ENCODE results near the gene LSS.

LSS gene

DNA sequence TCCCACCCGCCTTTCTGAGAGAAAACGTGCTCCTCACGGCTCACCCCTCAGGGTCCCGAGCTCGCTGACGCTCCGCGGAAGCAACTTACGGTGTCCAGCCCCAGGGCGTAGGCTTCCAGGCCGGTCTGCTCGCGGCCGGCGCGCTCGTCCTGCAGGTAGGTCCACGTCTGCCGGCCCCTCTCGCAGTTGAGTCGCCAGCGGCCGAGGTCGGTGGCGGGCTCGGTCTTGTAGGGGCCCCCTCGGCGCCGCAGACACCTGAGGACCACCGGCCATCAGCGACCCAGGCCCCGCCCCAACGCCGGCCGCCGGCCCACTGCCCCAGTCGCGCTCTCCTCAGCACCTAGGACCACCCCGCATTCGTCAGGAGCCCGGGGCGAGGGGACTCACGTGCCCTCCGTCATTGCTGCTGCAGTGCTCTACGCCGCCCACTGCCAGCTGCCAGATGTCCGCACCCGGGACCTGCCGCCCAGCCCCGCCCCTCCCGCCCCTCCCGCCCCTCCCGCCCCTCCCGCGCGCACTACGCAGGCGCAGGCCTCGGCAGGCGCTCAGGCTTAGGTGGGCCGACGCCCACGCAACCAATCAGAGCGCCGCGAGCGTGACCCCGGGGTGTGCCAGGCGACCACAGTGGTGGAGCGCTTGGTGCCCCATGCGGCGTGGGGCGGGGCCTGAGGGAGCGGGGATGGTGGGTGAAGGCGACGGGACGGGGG is at the start of gene LSS:
Gene LSS, minus strand, starts transcription at position 430 of the 707 bp plus-strand sequence. Its CDS starts 29 bp downstream, at position 401.
- DNase-seq, result peak; percentile 96

DNA sequence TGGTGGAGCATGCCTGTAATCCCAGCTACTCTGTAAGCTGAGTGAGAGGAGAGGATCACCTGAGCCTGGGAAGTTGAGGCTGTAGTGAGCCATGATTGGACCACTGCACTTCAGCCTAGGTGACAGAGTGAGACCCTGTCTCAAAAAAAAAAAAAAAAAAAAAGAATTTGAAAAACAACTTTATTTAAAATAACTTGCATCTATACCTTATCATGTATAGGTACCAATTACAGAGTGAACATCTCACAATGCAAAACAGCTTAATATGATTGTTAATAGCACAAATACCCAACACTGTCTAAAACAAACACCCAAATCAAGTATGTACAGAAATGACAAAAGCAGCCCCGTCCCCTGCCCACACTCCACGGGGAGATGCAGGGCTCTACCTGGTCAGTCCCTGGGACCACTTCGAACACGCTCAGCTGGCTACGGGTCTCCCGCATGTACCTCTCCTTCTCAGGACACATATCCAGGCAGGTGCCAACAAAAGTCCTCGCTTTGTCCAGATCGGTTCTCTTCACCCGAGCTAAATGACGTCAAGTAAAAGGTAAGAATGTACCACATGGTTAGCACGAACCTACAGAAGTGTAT is 46.3 kb upstream of the LSS start:
- no peak for DNase-seq

DNA sequence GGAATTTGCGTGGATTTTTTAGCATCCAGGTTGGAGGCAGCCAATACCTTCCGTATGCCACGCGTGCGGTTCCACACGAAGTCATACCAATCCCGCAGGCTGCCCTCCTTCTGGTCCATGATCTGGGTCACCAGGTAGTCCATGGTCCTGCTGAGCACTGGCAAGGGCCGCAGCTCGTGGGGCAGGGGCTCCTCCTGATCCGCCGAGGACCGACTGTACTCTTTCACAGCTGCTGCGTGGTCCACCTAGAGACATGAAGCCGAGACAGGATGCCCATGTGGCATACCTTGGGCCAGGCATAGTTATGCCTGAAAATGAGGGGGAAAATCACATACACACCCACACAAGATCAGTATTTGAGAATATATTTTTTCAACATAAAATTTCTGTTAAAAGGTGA is 44.8 kb upstream of the LSS start:
- DNase-seq, result no peak

DNA sequence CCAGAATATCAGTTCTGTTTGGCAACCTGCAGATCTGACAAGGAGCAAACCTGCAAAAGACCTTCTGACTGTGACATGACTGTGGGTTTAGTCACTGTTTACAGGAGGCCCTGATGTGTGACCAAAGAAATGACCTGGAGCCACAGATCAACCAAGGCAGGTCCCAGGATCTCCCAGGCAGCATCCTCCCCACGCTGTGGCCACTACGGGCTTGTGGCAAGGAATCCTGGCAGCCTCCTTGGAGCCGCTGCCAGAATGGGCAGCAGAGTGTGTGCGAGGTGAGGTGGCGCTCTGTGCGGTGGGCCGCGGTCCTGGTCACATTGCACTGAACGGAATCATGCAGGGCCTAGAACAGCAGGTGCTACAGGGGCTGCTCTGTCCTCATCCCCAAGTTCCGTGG is 40.9 kb upstream of the LSS start:
- no peak for DNase-seq

DNA sequence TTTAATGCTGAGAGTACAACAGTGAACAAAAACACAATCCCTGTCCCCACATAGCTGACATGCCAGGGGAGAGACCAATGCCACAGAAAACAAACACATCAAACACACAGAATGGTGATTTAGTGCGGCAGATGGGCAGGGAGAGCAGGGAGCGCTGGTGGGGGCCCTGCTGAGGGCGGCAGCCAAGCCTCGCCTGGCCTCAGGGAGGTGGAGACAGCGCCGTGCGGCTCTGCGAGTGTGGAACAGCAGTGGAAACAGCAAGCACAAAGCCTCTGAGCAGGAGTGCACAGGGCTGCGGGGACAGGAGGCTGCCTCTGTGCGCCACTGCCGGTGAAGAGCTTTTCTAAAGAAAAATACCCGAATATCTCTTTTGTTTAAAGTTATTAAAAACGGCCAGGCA is 39.8 kb upstream of the LSS start:
- DNase-seq, result no peak

DNA sequence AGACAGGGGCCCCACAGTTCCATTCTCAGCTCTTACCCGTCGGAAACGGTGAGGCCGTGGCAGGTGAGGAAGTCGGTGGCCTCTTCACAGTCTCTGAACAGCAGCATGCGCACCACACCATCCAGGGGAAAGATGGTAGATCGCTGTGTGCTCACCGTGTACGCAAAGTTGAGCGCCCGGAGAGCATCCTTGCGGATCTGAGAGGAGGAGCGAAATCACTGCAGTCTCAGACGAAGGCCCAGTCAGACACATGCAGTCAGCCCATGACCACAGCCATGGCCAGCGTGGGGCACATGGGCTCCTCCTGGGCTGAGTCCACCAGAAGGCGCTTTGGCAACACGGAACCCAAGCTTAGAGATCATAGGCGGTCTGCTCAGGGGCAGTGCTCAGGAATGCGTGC is 38.4 kb upstream of the LSS start:
- DNase-seq, result no peak

DNA sequence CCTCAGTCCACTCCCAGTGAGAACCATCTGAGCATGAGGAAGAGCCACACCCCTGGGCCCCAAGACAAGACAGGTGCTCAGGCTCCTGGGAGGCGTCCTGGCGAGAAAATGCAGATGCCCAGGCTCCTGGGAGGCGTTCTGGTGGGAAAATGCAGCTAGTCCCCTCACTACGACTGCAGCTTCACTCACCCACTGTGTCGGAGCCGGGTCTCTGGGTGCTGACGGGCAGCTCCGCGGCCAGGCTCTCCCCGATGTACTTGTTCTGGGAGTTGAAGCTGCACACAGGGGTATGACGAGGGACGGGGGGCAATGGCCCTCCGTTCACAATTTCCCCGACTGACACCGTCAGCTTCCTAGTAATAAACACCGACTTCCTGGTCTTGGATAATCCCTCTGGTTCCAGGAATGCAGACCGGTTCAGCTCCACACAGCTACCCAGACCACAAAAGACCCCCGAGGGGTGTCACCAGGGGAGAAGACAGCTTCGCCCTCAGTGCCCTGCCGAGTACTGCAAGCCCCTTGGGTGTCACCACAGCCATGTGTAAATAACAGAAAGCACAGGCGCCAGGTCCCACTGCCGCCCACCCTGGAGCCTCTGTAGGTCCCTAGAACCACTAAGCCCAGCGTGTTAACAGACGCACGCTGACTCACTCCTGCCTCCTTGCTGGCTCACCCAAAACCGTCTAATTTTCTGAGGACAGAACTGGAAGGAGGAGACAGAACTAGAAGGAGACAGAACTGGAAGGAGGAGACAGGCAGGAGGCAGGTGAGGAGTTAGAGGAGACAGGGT is 37.4 kb upstream of the LSS start:
- DNase-seq, result no peak

DNA sequence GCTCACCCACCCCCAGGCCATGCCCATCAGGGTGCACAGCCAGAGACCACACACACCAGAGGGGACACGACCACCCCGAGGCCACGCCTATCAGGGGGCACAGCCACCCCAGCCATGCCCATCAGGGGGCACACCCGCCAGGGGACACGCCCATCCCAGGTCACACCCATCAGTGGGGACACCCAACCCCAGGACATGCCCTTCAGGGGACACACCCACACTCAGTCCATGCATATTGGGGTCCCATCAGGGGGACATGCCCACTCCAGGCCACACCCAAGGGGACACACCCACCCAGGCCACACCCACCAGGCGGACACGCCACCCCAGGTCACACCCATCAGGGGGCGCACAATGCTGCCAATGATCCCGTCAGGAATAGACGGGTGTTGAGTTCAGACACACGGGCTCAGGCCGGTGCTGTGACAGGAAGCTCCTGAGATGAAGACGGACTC is 36.1 kb upstream of the LSS start:
- DNase-seq, result no peak

DNA sequence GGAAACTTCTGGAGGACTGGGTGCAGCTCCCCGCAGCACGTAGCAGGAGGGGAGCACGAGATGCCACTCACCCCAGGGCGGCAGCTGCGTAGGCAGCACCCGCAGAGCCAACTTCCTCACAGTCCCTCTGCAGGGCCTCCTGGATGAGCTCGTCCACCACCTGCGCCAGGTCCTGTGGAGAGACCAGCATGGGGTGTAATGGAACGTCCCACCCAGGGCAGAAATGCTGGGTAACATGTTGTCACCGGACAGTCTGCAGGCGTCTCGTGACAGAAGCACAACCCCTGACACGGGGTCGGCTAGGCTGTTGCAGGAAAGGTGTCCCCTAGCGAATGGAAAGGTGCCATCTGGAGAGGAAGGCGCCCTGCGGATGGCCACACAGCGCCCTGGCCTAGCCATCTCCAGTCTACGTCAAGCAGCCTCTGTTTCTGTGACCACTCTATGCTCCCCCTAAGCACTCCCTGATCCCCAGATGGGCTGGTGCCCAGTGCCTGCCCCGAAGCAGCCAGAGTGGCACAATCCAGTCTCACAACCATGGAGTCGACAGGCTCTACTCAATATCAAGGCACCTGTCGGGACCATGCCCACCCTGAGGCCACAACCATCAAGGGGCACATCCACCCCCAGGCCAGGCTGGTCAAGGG is 35.6 kb upstream of the LSS start:
- DNase-seq, result no peak

DNA sequence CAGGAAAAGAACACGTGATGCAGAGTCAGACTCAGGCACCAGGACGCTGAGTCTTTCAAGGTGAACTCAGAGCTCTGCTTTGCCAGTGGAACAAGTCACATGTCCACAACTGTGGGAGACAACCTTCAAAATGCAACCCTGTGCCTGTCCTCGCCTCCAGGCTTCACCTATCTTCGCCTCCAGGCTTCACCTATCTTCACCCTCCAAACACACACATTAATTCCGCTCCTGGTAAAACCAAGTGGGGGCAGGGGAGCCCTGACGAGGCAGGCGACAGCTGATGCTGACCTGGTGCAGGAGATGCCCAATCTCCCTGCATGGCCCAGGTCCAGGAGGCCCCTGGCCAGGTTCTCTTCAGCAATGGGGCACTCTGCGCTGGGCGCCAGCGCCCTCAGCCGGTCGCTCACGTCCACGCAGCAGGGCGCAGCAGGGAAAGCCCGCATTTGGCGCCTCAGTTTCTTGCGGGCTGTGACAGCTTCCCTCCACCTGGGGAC is 28.0 kb upstream of the LSS start:
- no peak for DNase-seq

DNA sequence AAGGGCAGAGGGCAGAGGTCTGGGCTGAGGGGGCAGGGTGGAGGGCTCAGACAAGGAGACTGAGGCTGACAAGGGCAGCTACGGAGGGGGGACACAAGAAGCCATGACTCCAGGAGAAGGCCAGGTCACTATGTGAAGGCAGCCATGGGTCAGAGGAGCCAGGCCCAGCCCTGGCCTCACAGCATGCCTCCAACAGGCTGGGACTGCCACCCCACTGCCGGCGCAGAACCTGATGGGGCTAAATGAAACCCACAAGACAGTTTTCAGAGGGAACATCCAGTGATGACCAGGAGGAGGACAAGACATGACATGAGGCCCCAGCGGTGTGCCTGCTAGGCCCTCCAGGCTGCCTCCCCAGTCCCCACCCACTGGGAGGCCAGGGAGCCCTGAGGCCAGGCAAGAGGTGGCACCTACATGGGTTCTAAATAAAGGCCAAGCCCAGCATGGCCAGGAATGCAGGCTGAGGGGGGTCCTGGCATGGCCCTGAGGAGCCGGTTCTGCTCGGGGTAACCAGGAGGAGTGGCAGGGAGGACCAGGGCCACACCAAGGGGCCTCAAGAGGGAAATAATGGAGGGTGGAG is 27.3 kb upstream of the LSS start:
- DNase-seq, result no peak

DNA sequence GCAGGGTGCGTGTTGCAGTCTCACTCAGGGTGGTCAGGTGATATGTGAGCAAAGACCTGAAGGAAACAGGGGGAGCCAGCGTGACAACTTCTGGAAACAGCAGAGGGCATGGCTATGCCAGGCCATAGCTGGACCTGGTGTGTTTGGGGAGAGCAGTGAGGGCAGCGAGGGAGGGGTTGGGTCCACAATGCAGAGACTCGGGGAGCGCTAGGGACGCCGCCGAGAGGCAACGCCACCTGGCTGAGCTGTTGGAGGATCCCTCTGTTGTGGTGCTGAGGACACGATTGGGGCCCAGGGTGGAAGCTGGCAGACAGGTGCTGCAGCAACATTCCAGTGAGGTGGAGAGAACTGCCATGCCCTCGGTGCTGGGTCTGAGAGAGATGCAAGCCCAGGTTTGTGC is 26.6 kb upstream of the LSS start:
- no peak for DNase-seq

DNA sequence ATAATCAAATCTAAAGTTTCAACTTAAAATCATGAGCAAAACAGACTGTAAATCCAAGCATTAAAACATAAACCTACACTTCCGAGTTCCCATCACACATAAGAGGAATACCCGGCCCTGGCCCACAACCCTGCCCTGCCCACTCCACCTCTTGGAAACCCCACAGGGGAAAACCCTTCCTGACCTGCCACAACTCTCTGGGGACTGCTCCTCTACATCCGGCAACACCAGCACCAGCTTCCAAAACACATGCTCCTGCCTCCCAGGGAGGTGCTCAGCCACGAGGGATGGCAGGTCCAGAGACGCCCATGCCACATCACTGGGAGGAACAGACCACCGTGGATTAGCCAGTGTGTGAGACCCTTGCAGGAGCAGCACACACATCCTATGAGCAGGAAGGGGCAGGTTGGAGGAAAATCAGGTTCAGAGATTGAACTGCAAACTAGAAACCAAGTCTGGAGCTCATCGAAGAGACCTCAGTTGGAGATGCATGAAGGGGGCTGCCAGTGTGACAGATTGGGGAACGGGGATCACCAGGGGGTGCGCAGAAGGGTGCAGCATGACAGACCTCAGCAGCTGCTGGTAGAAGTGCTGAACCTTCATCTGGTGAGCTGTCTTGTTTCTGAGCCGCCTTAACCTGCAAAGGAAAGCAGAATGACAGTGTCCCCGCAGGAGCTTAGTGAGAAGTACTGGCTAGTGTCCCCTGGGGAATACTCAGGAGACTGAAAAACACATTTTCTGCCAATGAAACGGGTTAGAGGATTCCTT is 25.8 kb upstream of the LSS start:
- DNase-seq, result no peak

DNA sequence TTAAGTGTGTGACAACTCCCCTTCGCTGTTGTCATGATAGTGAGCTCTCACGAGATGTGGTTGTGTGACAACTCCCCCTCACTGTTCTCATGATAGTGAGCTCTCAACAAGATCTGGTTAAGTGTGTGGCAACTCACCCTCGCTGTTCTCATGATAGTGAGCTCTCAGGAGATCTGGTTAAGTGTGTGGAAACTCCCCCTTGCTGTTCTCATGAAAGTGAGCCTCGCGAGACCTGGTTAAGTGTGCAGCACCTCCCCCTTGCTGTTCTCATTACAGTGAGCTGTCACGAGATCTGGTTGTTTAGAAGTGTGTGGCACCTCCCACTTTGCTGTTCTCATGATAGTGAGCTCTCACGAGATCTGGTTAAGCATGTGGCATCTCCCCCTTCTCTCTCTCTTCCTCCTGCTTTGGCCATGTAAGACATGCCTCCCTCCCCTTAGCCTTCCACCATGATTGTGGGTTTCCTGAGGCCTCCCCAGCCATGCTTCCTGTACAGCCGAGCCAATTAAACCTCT is 25.1 kb upstream of the LSS start:
- DNase-seq, result peak; percentile 57

DNA sequence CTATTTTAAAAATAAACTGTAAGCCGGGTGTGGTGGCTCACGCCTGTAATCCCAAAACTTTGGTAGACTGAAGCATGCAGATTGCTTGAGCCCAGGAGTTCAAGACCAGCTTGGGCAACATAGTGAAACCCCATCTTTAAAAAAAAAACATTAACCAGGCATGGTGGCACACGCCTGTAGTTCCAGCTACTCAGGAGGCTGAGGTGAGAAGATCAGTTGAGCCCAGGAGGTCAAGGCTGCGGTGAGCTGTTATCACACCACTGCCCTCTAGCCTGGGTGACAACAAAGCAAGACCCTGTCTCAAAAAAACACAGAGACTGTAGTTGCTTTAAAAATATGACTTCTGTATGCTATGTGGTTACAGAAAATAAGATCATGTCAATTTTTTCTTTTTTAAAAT is 24.3 kb upstream of the LSS start:
- no peak for DNase-seq

DNA sequence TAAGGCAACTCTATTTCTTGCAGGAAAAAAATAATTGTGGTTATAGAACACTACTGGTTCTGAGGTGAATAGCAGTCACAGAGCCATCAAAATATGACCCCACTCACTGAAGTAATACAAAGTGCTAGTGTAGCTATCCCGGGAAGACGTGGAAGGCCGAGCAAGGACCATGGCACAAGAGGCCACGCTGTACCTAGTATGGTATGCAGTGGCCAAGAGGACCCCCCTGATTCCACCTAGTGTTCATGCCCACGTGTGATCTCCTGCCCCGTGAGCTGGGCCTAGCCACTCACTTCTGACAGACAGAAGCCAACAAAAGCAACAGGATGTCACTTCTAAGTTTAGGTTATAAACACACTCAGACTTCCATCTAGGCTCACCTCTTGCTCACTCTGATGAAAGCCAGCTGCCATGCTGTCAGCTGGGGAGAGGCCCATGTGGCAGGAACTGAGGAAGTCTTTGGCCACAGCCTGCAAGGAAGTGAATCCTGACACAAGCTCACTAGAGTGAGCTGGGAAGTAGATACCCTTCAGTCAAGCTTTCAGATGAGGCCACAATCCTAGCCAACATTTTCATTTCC is 21.7 kb upstream of the LSS start:
- DNase-seq, result no peak

DNA sequence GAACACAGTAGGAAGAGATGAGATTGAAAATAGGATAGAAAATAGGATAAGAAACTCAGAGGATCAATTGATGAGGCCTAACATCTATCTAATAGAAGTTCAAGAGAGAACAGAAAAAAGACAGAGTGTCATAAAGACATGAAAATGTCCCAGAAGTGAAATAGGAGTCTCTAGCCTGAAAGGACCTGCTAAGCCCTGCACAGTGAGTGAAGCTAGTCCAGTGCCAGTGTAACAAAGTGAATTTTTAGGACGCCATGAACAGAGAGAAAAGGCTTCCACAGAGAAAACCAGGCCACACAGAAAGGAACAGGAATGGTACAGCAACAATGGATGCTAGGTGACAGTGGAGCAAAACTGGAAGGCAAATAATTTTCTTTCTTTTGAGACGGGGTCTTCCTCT is 20.3 kb upstream of the LSS start:
- no peak for DNase-seq

DNA sequence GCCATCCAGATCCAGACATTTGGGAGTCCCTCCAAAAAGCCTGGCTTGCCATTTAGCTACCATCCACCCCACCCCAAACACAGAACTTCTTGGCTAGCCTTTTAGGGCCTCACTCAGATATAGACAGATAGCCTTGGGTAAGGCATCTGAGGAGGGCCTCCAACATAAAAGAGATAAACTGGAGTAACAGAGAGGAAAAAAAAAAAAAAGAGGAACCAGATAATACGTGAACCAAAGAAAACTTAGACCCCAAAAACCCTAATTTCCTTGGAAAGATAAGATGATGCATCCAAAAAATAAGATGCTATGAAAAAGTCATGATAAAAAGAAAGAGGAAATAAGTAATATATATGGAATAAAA is 19.8 kb upstream of the LSS start:
- no peak for DNase-seq

DNA sequence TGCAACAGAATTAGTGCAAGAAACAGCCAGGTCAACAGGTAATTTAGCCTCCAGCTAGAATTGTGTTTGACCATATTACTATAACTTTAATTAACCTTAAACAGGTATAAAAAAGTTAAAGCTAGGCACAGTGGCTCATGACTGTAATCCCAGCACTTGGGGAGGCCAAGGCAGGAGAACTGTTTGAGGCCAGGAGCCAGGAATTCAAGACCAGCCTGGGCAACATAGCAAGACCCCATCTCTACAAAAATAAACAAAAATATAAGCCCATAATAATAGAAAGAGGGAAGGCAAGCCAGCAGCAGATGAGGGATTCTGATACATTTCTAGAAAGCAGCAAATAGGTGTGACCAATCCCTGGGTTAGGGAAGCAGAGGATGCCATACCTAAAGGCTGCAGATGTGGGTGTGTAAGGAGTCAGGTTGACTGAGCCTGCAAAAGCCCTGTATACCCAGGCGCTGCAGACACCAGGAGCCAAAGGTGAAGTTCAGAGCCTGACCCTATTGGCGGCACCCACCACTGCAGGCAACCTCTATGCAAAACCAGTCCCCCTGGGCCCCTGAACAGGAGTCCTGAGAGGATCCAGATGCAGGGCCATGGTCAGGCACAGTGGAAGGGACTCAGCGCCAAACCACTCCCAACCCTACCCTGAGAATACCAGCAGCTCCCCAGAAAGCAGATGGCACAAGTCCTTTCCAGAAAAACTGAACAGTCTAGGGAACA is 19.3 kb upstream of the LSS start:
- DNase-seq, result no peak

DNA sequence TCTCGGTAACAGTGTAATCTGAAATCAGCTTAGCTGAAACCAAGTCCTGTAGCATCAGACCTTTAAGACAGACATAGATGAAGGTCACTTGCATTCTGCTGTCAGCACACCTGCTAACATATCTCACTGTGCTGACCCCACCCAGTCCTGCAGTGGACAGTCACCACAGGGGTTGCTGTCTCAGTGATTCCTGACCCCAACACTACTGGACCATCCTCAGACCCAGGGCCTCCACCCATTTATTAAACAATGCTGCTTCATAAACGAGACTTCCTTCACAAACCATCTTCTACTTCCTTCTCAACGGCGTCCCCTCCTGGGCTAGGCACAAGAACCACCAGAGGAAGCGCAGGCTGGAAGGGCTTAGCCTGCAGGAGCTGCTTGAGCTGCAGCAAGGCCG is 17.8 kb upstream of the LSS start:
- no peak for DNase-seq
